Mesothelial cell of epicardium (in vitro differentiated cells): Measurements from ENCODE around the gene RAB7B. TPM values are rescaled to one million over a fixed set of nuclear protein-coding genes. Genes with fewer than 3 reads are reported as not detected.

Source experiments
- DNase-seq, 2 experiments: peaks; one replicate each; pipeline ENCODE4 v3.0.0; 2021; ENCODE audit warnings: low spot score in 2 of 2; ENCODE audit not compliant: unreplicated experiment in 2 of 2
- H3K27ac Mint-ChIP-seq: 2 replicates; pipeline ENCODE4 v1.8.0; 2021; ENCODE audit warnings: mixed read lengths
- H3K27me3 Mint-ChIP-seq: 2 replicates; pipeline ENCODE4 v1.8.0; 2021; ENCODE audit warnings: low read depth, mixed read lengths
- H3K36me3 Mint-ChIP-seq: 2 replicates; pipeline ENCODE4 v1.8.0; 2021; ENCODE audit warnings: mixed read lengths
- H3K4me1 Mint-ChIP-seq: 2 replicates; pipeline ENCODE4 v1.8.0; 2021; ENCODE audit warnings: mixed read lengths
- H3K4me3 Mint-ChIP-seq: 2 replicates; pipeline ENCODE4 v1.8.0; 2021; ENCODE audit warnings: mild to moderate bottlenecking, moderate library complexity, mixed read lengths
- H3K9me3 Mint-ChIP-seq: 2 replicates; pipeline ENCODE4 v1.8.0; 2021; ENCODE audit warnings: mixed read lengths
- total RNA-seq: library from RNA; stranded (reverse); gene quantifications from 3 replicates; pipeline ENCODE4 v1.2.1, GENCODE V29; 2021
- TF ChIP-seq, protein P1 (sequence below): fragments of 200-600 bp; sonication (generic); IDR thresholded peaks from one replicate; pipeline ENCODE4 v1.5.0; 2021; ENCODE audit warnings: antibody characterized with exemption; ENCODE audit not compliant: unreplicated experiment

The RAB7B gene
- total RNA-seq, 1 donor from 2014 or later = 1.5 TPM

DNA sequence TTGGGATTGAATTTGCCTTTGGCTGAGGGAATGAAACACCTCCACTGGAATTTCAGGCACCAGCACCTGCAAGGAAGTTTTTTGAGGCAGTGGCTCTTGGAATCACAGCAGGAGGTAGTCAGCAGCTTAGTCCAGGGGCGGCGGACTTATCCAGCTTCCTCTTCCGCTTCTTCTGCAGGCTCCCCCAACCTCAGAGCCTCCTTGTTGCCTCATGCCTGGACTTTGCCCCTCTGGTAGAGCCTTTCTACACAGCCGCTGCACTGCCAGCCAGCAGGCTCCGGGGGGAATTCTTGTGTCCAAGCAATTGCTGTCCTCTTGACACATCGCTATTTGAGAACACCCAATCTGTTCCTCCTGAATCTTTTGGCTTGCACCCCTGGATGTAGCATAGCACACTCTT, 45.4 kb upstream of the RAB7B start:
- Mint-ChIP-seq H3K27me3 (peaks cover 3% of the 10 kb centered on the region), H3K9me3 (no peaks in the 10 kb centered on the region), H3K27ac (no peak overlapping the region), H3K4me3 (no peak overlapping the region), H3K36me3 (no peaks in the 10 kb centered on the region), H3K4me1 (no peaks in the 10 kb centered on the region)
- TF ChIP-seq, protein P1, sequence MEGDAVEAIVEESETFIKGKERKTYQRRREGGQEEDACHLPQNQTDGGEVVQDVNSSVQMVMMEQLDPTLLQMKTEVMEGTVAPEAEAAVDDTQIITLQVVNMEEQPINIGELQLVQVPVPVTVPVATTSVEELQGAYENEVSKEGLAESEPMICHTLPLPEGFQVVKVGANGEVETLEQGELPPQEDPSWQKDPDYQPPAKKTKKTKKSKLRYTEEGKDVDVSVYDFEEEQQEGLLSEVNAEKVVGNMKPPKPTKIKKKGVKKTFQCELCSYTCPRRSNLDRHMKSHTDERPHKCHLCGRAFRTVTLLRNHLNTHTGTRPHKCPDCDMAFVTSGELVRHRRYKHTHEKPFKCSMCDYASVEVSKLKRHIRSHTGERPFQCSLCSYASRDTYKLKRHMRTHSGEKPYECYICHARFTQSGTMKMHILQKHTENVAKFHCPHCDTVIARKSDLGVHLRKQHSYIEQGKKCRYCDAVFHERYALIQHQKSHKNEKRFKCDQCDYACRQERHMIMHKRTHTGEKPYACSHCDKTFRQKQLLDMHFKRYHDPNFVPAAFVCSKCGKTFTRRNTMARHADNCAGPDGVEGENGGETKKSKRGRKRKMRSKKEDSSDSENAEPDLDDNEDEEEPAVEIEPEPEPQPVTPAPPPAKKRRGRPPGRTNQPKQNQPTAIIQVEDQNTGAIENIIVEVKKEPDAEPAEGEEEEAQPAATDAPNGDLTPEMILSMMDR = no peak
- no peak for DNase-seq

GRCh38 chr1:206047271-206047670, 44.1 kb upstream of the RAB7B start:
- no peak overlapping the region for H3K4me3 Mint-ChIP-seq
- peaks cover 3% of the 10 kb centered on the region for H3K27me3 Mint-ChIP-seq
- no peaks in the 10 kb centered on the region for H3K36me3 Mint-ChIP-seq
- no peaks in the 10 kb centered on the region for H3K4me1 Mint-ChIP-seq
- TF ChIP-seq, protein P1 = no peak
- H3K9me3 Mint-ChIP-seq = no peaks in the 10 kb centered on the region
- no peak overlapping the region for H3K27ac Mint-ChIP-seq
- DNase-seq = no peak

- DNase-seq = no peak
- Mint-ChIP-seq H3K27me3 (peaks cover 20% of the 10 kb centered on the region), H3K4me3 (no peak overlapping the region), H3K36me3 (no peaks in the 10 kb centered on the region), H3K27ac (peak overlapping the region; percentile 77), H3K4me1 (peaks cover 10% of the 10 kb centered on the region), H3K9me3 (no peaks in the 10 kb centered on the region)
- TF ChIP-seq, protein P1 = no peak
Measured at GRCh38 chr1:206041640-206042039, 38.4 kb upstream of the RAB7B start.

- Mint-ChIP-seq H3K27me3 (peaks cover 20% of the 10 kb centered on the region), H3K4me1 (peaks cover 10% of the 10 kb centered on the region), H3K4me3 (no peak overlapping the region), H3K9me3 (no peaks in the 10 kb centered on the region), H3K36me3 (no peaks in the 10 kb centered on the region), H3K27ac (no peak overlapping the region)
- no peak for DNase-seq
- TF ChIP-seq, protein P1 = no peak
Measured at GRCh38 chr1:206040328-206040727, 37.1 kb upstream of the RAB7B start.

GRCh38 chr1:206039046-206039973, 36.1 kb upstream of the RAB7B start:
- Mint-ChIP-seq H3K27me3 (peaks cover 29% of the 10 kb centered on the region), H3K36me3 (no peaks in the 10 kb centered on the region), H3K4me3 (no peak overlapping the region)

More at GRCh38 chr1:206039046-206039973, 36.1 kb upstream of the RAB7B start:
- peaks cover 10% of the 10 kb centered on the region for H3K4me1 Mint-ChIP-seq
- no peaks in the 10 kb centered on the region for H3K9me3 Mint-ChIP-seq
- no peak overlapping the region for H3K27ac Mint-ChIP-seq
- TF ChIP-seq, protein P1 = no peak
- no peak for DNase-seq
